K562 (cell line): ENCODE measurements around the gene DVL3. TPM values are rescaled to one million over a fixed set of nuclear protein-coding genes. Genes with fewer than 3 reads are reported as not detected.
A peak's percentile ranks its signal among the peaks of the same experiment; 100 is the strongest.

Experiments
- CHD2 ChIP-seq: IDR thresholded peaks from 2 replicates; pipeline ENCODE4 v1.6.1; 2011; ENCODE audit warnings: low read depth, low read length
- ELK3 ChIP-seq: fragments of 450-650 bp; formaldehyde crosslinking; IDR thresholded peaks from 2 replicates; pipeline ENCODE4 v1.4.0; 2020; ENCODE audit warnings: mild to moderate bottlenecking
- GTF2E2 ChIP-seq: fragments of 200-800 bp; sonication (Bioruptor generic); IDR thresholded peaks from 2 replicates; pipeline ENCODE4 v1.6.1; 2016; ENCODE audit warnings: missing genetic modification characterization, missing compliant biosample characterization
- GTF3C2 ChIP-seq: IDR thresholded peaks from 3 replicates; pipeline ENCODE4 v1.6.1; 2011; ENCODE audit warnings: borderline replicate concordance, mild to moderate bottlenecking, moderate library complexity; ENCODE audit not compliant: insufficient read length; ENCODE audit errors: extremely low read depth
- ILK ChIP-seq: fragments of 450-650 bp; IDR thresholded peaks from 2 replicates; pipeline ENCODE4 v1.6.1; 2016; ENCODE audit warnings: missing genetic modification characterization, low read depth, mild to moderate bottlenecking, missing compliant biosample characterization, moderate library complexity, borderline replicate concordance
- MEF2A ChIP-seq: IDR thresholded peaks from 2 replicates; pipeline ENCODE4 v1.6.1; 2011; ENCODE audit warnings: low read depth, mild to moderate bottlenecking, low read length, moderate library complexity; ENCODE audit not compliant: control insufficient read depth
- MTA3 ChIP-seq: fragments of 450-650 bp; formaldehyde crosslinking; IDR thresholded peaks from 2 replicates; pipeline ENCODE4 v1.6.1; 2017; ENCODE audit warnings: mild to moderate bottlenecking, borderline replicate concordance
- NEUROD1 ChIP-seq: fragments of 150-350 bp; IDR thresholded peaks from 2 replicates; pipeline ENCODE4 v1.6.1; 2014; ENCODE audit warnings: borderline replicate concordance, low read length, low read depth; ENCODE audit not compliant: partially characterized antibody
- NFE2L1 ChIP-seq: fragments of 450-650 bp; IDR thresholded peaks from 2 replicates; pipeline ENCODE4 v1.6.1; 2016; ENCODE audit warnings: missing genetic modification characterization, low read depth, mild to moderate bottlenecking, missing compliant biosample characterization, moderate library complexity, borderline replicate concordance
- PATZ1 ChIP-seq: fragments of 250-450 bp; sonication (Bioruptor Pico); IDR thresholded peaks from 2 replicates; pipeline ENCODE4 v1.5.0; 2020; ENCODE audit warnings: mild to moderate bottlenecking, borderline replicate concordance
- PHF21A ChIP-seq: fragments of 450-650 bp; IDR thresholded peaks from 2 replicates; pipeline ENCODE4 v1.6.1; 2017; ENCODE audit warnings: low read depth, borderline replicate concordance
- PTTG1 ChIP-seq: fragments of 450-650 bp; IDR thresholded peaks from 2 replicates; pipeline ENCODE4 v1.6.1; 2016; ENCODE audit warnings: low read depth, mild to moderate bottlenecking, missing genetic modification characterization, missing compliant biosample characterization
- RFX5 ChIP-seq: IDR thresholded peaks from 2 replicates; pipeline ENCODE4 v1.6.1; 2011; ENCODE audit warnings: low read depth, mild to moderate bottlenecking, improper control_type of control experiment, low read length
- SMAD4 ChIP-seq: fragments of 250-450 bp; sonication (Bioruptor Pico); conservative IDR thresholded peaks from 2 replicates; pipeline ENCODE4 v1.8.0; 2021; ENCODE audit warnings: inconsistent platforms, mild to moderate bottlenecking, moderate library complexity
- SP1 ChIP-seq: sonication (generic); formaldehyde crosslinking; IDR thresholded peaks from 2 replicates; pipeline ENCODE4 v1.8.1; 2022; ENCODE audit warnings: mild to moderate bottlenecking, missing genetic modification reagents
- SRSF7 ChIP-seq: fragments of 200-400 bp; formaldehyde crosslinking; optimal IDR thresholded peaks from 2 replicates; pipeline ENCODE3; 2017; ENCODE audit warnings: mild to moderate bottlenecking, low read depth, low read length
- TAF9B ChIP-seq: fragments of 450-650 bp; IDR thresholded peaks from 2 replicates; pipeline ENCODE4 v1.6.1; 2018; ENCODE audit warnings: mild to moderate bottlenecking; ENCODE audit not compliant: partially characterized antibody
- THAP7 ChIP-seq: fragments of 250-450 bp; sonication (Bioruptor Pico); IDR thresholded peaks from 2 replicates; pipeline ENCODE4 v1.5.0; 2021
- YY1 ChIP-seq, 3 experiments: IDR thresholded peaks; 2 replicates each; pipeline ENCODE4 v1.6.1; 2011; ENCODE audit warnings: low read length in 2 of 3, mild to moderate bottlenecking in 2 of 3, moderate library complexity in 2 of 3, borderline replicate concordance in 1 of 3, control low read depth in 1 of 3, low read depth in 1 of 3; ENCODE audit not compliant: insufficient read depth in 3 of 3, insufficient replicate concordance in 2 of 3, control insufficient read depth in 1 of 3, insufficient read length in 1 of 3; ENCODE audit errors: extremely low read depth in 1 of 3
- ZNF696 ChIP-seq: fragments of 250-450 bp; sonication (Bioruptor Pico); conservative IDR thresholded peaks from 2 replicates; pipeline ENCODE4 v1.4.0; 2020; ENCODE audit warnings: mild to moderate bottlenecking, moderate library complexity
- polyA plus RNA-seq, 8 experiments: library from polyadenylated mRNA; depleted of rRNA in 4 of 8; stranded (reverse) in 5 of 8; unstranded in 3 of 8; fragments of >200 nt; fragmentation: Nextera tagmentation in 2 of 8; fragmentation: Illumina TruSeq in 1 of 8; extraction: Ambion mirVana in 2 of 8; extraction: Trizol in 1 of 8; gene quantifications; 2 replicates each; pipeline versions ENCODE4 v1.2.1 to v1.2.3, GENCODE V29; 2011 to 2014; ENCODE audit warnings: inconsistent platforms in 1 of 8, missing spikeins in 1 of 8
- total RNA-seq, 7 experiments: library from RNA; depleted of rRNA in 6 of 7; stranded (reverse); fragments of >200 nt in 6 of 7; fragmentation: Illumina TruSeq in 2 of 7; extraction: Trizol in 2 of 7; gene quantifications; 2 replicates each; pipeline versions ENCODE4 v1.2.1 to v1.2.3, GENCODE V29; 2011 to 2021; ENCODE audit warnings: low replicate concordance in 1 of 7

DVL3 gene
- total and polyA plus RNA-seq, 9 of the 15 experiments (the other 6 are each of a cell fraction or from before 2014, with no cell fraction given) = 3.1 to 57.9 (median 20.1) TPM

GRCh38 chr3:184185461-184186183, 30.4 kb downstream of the DVL3 start (continued):
- no peak for TF ChIP-seq MEF2A
- no peak for TF ChIP-seq RFX5
- peak; percentile 43 for TF ChIP-seq NEUROD1
- no peak for TF ChIP-seq THAP7 (CRISPR knock-in tag)
- TF ChIP-seq ELK3 (CRISPR knock-in tag) = no peak
- 0 out of 2 replicates have a peak, but pooled peaks have one; percentile 39 for TF ChIP-seq PHF21A
- TF ChIP-seq CHD2 = 0 out of 2 replicates have a peak, but pooled peaks have one; percentile 9
- TF ChIP-seq ILK (tag) = no peak
- no peak for TF ChIP-seq PATZ1 (CRISPR knock-in tag)
- TF ChIP-seq GTF3C2 = no peak
- TF ChIP-seq NFE2L1 (tag) = no peak; the same call in 1 of the 2 replicates
- TF ChIP-seq PTTG1 (tag) = no peak
- TF ChIP-seq ZNF696 (CRISPR knock-in tag) = no peak
- no peak for TF ChIP-seq TAF9B
- TF ChIP-seq GTF2E2 (tag) = no peak
- peak; percentile 89 for TF ChIP-seq SMAD4
- peak; percentile 71 for TF ChIP-seq MTA3
- TF ChIP-seq SRSF7 = no peak
- peak; percentile 95 for TF ChIP-seq SP1 (CRISPR knock-in tag)
- peak in 1 of 3 experiments; percentile 58 for TF ChIP-seq YY1 (IDR thresholded peaks at IDR 0.05; ENCODE audit: borderline replicate concordance in 1 of 3, control insufficient read depth in 1 of 3, extremely low read depth in 1 of 3, insufficient read depth in 3 of 3, insufficient read length in 1 of 3, insufficient replicate concordance in 2 of 3, low read depth in 1 of 3, low read length in 2 of 3)
